ENCODE results near the gene SNX32.

SNX32 gene

GRCh38 chr11:65851811-65852507 is 18.2 kb downstream of the SNX32 start:
- Histone ChIP-seq H3K27ac (ENCODE audit: low read length) (no peak overlapping the region), H4K20me1 (ENCODE audit: insufficient read depth, low read length) (peaks cover 39% of the 10 kb centered on the region), H3K4me1 (ENCODE audit: low read length) (peaks cover 8% of the 10 kb centered on the region)

DNA sequence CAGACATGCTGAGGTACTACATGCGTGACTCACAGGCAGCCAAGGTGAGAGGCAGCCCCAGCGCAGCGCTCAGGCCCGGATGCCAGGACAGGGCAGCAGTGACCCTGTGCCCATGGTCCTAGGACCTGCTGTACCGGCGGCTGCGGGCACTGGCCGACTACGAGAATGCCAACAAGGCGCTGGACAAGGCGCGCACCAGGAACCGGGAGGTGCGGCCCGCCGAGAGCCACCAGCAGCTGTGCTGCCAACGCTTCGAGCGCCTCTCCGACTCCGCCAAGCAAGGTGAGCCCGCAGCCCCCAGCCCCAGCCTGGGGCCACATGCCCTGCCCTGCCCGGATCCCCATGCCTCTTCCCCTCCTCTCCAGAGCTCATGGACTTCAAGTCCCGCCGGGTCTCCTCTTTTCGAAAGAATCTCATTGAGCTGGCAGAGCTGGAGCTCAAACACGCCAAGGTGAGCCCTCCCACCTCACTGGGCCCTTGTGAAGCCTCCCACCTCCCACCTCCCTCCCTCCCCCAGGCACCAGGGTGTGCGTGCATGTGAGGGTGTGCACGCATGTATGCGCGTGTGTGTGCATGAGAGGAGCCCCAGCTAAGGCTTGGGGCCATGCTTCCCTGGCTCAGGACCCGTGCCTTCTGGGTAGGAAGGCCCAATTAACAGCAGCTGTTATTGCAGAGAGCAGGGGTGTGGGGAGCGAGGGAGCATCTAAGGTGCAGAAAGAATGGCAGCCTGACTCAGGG is 18.9 kb downstream of the SNX32 start:
- Histone ChIP-seq H4K20me1 (ENCODE audit: insufficient read depth, low read length) (peaks cover 44% of the 10 kb centered on the region), H3K27ac (ENCODE audit: low read length) (no peak overlapping the region)
- TF ChIP-seq, protein P1, sequence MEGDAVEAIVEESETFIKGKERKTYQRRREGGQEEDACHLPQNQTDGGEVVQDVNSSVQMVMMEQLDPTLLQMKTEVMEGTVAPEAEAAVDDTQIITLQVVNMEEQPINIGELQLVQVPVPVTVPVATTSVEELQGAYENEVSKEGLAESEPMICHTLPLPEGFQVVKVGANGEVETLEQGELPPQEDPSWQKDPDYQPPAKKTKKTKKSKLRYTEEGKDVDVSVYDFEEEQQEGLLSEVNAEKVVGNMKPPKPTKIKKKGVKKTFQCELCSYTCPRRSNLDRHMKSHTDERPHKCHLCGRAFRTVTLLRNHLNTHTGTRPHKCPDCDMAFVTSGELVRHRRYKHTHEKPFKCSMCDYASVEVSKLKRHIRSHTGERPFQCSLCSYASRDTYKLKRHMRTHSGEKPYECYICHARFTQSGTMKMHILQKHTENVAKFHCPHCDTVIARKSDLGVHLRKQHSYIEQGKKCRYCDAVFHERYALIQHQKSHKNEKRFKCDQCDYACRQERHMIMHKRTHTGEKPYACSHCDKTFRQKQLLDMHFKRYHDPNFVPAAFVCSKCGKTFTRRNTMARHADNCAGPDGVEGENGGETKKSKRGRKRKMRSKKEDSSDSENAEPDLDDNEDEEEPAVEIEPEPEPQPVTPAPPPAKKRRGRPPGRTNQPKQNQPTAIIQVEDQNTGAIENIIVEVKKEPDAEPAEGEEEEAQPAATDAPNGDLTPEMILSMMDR (IDR thresholded peaks at IDR 0.05; ENCODE audit: low read depth, low read length): no peak
- TF ChIP-seq EZH2phosphoT487 (IDR thresholded peaks at IDR 0.05; ENCODE audit: low read depth): no peak

More at GRCh38 chr11:65851811-65852507, 18.2 kb downstream of the SNX32 start:
- Histone ChIP-seq H3K9me3 (ENCODE audit: insufficient read depth, low read length) (no peaks in the 10 kb centered on the region), H3K4me2 (ENCODE audit: low read length) (no peak overlapping the region), H3K79me2 (ENCODE audit: low read length) (peaks cover 33% of the 10 kb centered on the region), H3K4me3 (ENCODE audit: low read length) (no peak overlapping the region), H3K36me3 (replicated peaks; ENCODE audit: low read depth, low read length) (peaks cover 59% of the 10 kb centered on the region), H3K9ac (ENCODE audit: low read length) (no peak overlapping the region), H2AFZ (ENCODE audit: low read depth, low read length) (no peak overlapping the region), H3K27me3 (ENCODE audit: low read depth, low read length) (0 out of 2 replicates have a peak, but pooled peaks cover 3% of the 10 kb centered on the region)
- TF ChIP-seq, protein P1 (IDR thresholded peaks at IDR 0.05; ENCODE audit: low read depth, low read length): no peak
- no peak for TF ChIP-seq EZH2phosphoT487 (IDR thresholded peaks at IDR 0.05; ENCODE audit: low read depth)

DNA sequence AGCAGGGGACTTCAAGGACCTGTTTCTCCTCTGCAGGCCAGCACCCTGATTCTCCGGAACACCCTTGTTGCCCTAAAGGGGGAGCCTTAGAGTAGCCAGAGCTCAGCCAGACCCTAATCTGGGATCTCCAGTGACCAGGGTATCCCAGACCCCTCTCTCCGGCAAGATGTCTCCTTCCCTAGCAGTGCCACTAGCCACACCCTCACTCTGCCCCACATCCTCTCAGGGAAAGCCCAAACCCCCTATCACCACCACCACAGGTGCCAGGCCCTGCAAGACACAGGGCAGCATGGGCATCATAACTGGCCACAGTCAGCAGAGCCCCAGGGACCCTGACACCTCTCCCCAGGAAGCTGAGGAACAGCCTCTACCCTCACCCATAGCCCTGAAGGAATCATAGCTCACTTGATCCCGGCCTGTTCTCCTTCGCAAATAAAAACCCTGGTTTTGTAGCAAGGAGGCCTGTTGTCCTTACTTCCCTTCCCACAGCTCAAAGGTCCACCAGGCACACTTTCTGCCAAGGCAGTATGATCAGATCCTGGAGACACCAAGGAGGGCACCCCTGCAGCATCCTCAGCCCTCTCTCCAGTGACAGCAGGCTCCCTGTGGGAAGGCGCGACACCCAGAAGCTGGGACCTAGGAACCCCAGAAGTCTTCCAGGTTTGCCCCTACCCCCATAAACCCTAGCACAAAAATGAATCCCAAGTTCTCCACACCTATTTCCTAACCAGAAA is 19.6 kb downstream of the SNX32 start:
- Histone ChIP-seq H3K79me2 (ENCODE audit: low read length) (peaks cover 44% of the 10 kb centered on the region), H3K4me1 (ENCODE audit: low read length) (peaks cover 8% of the 10 kb centered on the region), H3K4me3 (ENCODE audit: low read length) (no peak overlapping the region), H3K27ac (ENCODE audit: low read length) (no peak overlapping the region), H3K9me3 (ENCODE audit: insufficient read depth, low read length) (no peaks in the 10 kb centered on the region), H3K9ac (ENCODE audit: low read length) (no peak overlapping the region), H4K20me1 (ENCODE audit: insufficient read depth, low read length) (peaks cover 44% of the 10 kb centered on the region), H2AFZ (ENCODE audit: low read depth, low read length) (no peak overlapping the region), H3K36me3 (replicated peaks; ENCODE audit: low read depth, low read length) (peaks cover 62% of the 10 kb centered on the region), H3K27me3 (ENCODE audit: low read depth, low read length) (no peaks in the 10 kb centered on the region), H3K4me2 (ENCODE audit: low read length) (no peak overlapping the region)
- TF ChIP-seq, protein P1 (IDR thresholded peaks at IDR 0.05; ENCODE audit: low read depth, low read length): peak; percentile 15; the same call in 1 of the 2 replicates
- TF ChIP-seq EZH2phosphoT487 (IDR thresholded peaks at IDR 0.05; ENCODE audit: low read depth): no peak

More for the DNA sequence above, 18.9 kb downstream of the SNX32 start:
- Histone ChIP-seq H3K4me2 (ENCODE audit: low read length) (no peak overlapping the region), H3K27me3 (ENCODE audit: low read depth, low read length) (0 out of 2 replicates have a peak, but pooled peaks cover 3% of the 10 kb centered on the region), H3K4me3 (ENCODE audit: low read length) (no peak overlapping the region), H3K9ac (ENCODE audit: low read length) (no peak overlapping the region), H3K9me3 (ENCODE audit: insufficient read depth, low read length) (no peaks in the 10 kb centered on the region), H2AFZ (ENCODE audit: low read depth, low read length) (no peak overlapping the region), H3K79me2 (ENCODE audit: low read length) (peaks cover 40% of the 10 kb centered on the region), H3K4me1 (ENCODE audit: low read length) (peaks cover 8% of the 10 kb centered on the region), H3K36me3 (replicated peaks; ENCODE audit: low read depth, low read length) (peaks cover 62% of the 10 kb centered on the region)

Data from OCI-LY3 (cell line).